SK-N-SH (cell line): ENCODE measurements around the gene CDC26. TPM values are rescaled to one million over a fixed set of nuclear protein-coding genes. Genes with fewer than 3 reads are reported as not detected.

Experiments
- CTCF ChIA-PET: fragments of 300-600, 350-600 bp; formaldehyde crosslinking; extraction: SDS; loops from one replicate; lab custom pipeline; 2021; lab: Yijun Ruan, JAX
- POLR2A ChIA-PET: fragments of 350-600 bp; sonication (Branson Sonifier 250); formaldehyde crosslinking; extraction: SDS; loops from one replicate; lab custom pipeline; 2020; ENCODE audit warnings: antibody characterized with exemption, inconsistent platforms; lab: Yijun Ruan, JAX
- DNase-seq: peaks from one replicate; pipeline ENCODE4 v3.0.0; 2012
- H2AFZ ChIP-seq: fragments of 200-600 bp; sonication (generic); 2 replicates; pipeline ENCODE4 v1.8.1; 2016; ENCODE audit warnings: antibody characterized with exemption, mild to moderate bottlenecking, low read depth
- H3F3A ChIP-seq: fragments of 200-600 bp; sonication (generic); replicated peaks from 2 replicates; pipeline ENCODE3; 2016; ENCODE audit warnings: antibody characterized with exemption, mild to moderate bottlenecking; ENCODE audit not compliant: insufficient read depth
- H3K27ac ChIP-seq, 2 experiments: fragments of 200-500 bp in 1 of 2; fragments of 200-600 bp in 1 of 2; sonication (Bioruptor generic) in 1 of 2; sonication (generic), shearing (Covaris generic) in 1 of 2; 2 replicates each; pipeline versions ENCODE4 v1.5.1 to v1.6.1; 2014 to 2016; ENCODE audit warnings: low read depth in 2 of 2, inconsistent platforms in 1 of 2, low read length in 1 of 2, mild to moderate bottlenecking in 1 of 2, mixed read lengths in 1 of 2
- H3K27me3 ChIP-seq: fragments of 200-600 bp; sonication (generic), shearing (Covaris generic); 2 replicates; pipeline ENCODE4 v1.6.1; 2016; ENCODE audit warnings: mixed run types; ENCODE audit not compliant: insufficient read depth
- H3K36me3 ChIP-seq, 2 experiments: fragments of 200-500 bp in 1 of 2; fragments of 200-600 bp in 1 of 2; sonication (Bioruptor generic) in 1 of 2; sonication (generic) in 1 of 2; replicated peaks in 1 of 2; 2 replicates each; pipeline versions ENCODE3 to v1.5.1; 2014 to 2016; ENCODE audit warnings: low read length in 1 of 2, mild to moderate bottlenecking in 1 of 2; ENCODE audit not compliant: insufficient read depth in 2 of 2, control insufficient read depth in 1 of 2
- H3K4me1 ChIP-seq, 2 experiments: fragments of 200-500 bp in 1 of 2; fragments of 200-600 bp in 1 of 2; sonication (Bioruptor generic) in 1 of 2; sonication (generic), shearing (Covaris generic) in 1 of 2; 2 replicates each; pipeline versions ENCODE4 v1.5.1 to v1.6.1; 2014 to 2016; ENCODE audit warnings: low read depth in 1 of 2, low read length in 1 of 2, mixed run types in 1 of 2; ENCODE audit not compliant: insufficient read depth in 2 of 2, control insufficient read depth in 1 of 2
- H3K4me2 ChIP-seq: fragments of 200-600 bp; sonication (generic), shearing (Covaris generic); 2 replicates; pipeline ENCODE4 v1.6.1; 2017; ENCODE audit warnings: mixed run types
- H3K4me3 ChIP-seq, 2 experiments: fragments of 200-500 bp in 1 of 2; fragments of 200-600 bp in 1 of 2; sonication (Bioruptor generic) in 1 of 2; sonication (generic), shearing (Covaris generic) in 1 of 2; 2 replicates each; pipeline versions ENCODE4 v1.5.1 to v1.8.1; 2014 to 2016; ENCODE audit warnings: low read depth in 2 of 2, inconsistent platforms in 1 of 2, low read length in 1 of 2, mild to moderate bottlenecking in 1 of 2, mixed read lengths in 1 of 2, moderate library complexity in 1 of 2
- H3K79me2 ChIP-seq: fragments of 200-600 bp; sonication (generic); 2 replicates; pipeline ENCODE4 v1.8.1; 2017; ENCODE audit warnings: mild to moderate bottlenecking; ENCODE audit not compliant: insufficient read depth
- H3K9ac ChIP-seq: fragments of 200-600 bp; sonication (generic); 2 replicates; pipeline ENCODE4 v1.6.1; 2017; ENCODE audit warnings: mixed run types
- H3K9me2 ChIP-seq: fragments of 200-600 bp; sonication (generic); 2 replicates; pipeline ENCODE4 v1.6.1; 2017; ENCODE audit warnings: mixed run types
- H3K9me3 ChIP-seq: fragments of 200-600 bp; sonication (generic); 2 replicates; pipeline ENCODE4 v1.6.1; 2017; ENCODE audit warnings: mixed run types, mild to moderate bottlenecking, moderate library complexity
- H4K20me1 ChIP-seq: fragments of 200-600 bp; sonication (generic); 2 replicates; pipeline ENCODE4 v1.6.1; 2017; ENCODE audit warnings: mild to moderate bottlenecking, mixed run types; ENCODE audit not compliant: insufficient read depth
- CHD2 ChIP-seq: fragments of 150-350 bp; IDR thresholded peaks from 2 replicates; pipeline ENCODE4 v1.6.1; 2018; ENCODE audit warnings: low read length; ENCODE audit not compliant: partially characterized antibody
- EP300 ChIP-seq, 2 experiments: IDR thresholded peaks; 2 replicates each; pipeline versions ENCODE4 v1.4.0 to v1.6.1; 2012; ENCODE audit warnings: borderline replicate concordance in 1 of 2, low read depth in 1 of 2, low read length in 1 of 2
- EZH2phosphoT487 ChIP-seq: fragments of 200-600 bp; sonication (generic); IDR thresholded peaks from 2 replicates; pipeline ENCODE4 v1.6.1; 2017; ENCODE audit warnings: low read depth, mixed run types, mild to moderate bottlenecking, antibody characterized with exemption, moderate library complexity, borderline replicate concordance
- FOXJ3 ChIP-seq: sonication (generic); formaldehyde crosslinking; IDR thresholded peaks from 2 replicates; pipeline ENCODE4 v1.5.1; 2020; ENCODE audit warnings: mild to moderate bottlenecking, missing genetic modification reagents
- GATA2 ChIP-seq: sonication (generic); formaldehyde crosslinking; IDR thresholded peaks from 2 replicates; pipeline ENCODE4 v1.5.0; 2020; ENCODE audit warnings: mild to moderate bottlenecking, missing genetic modification reagents
- NRF1 ChIP-seq: IDR thresholded peaks from 2 replicates; pipeline ENCODE4 v1.6.1; 2012; ENCODE audit warnings: low read depth, mild to moderate bottlenecking, low read length
- POLR2AphosphoS5 ChIP-seq: IDR thresholded peaks from 2 replicates; pipeline ENCODE4 v1.6.1; 2012; ENCODE audit warnings: low read depth, low read length
- RAD21 ChIP-seq: IDR thresholded peaks from 2 replicates; pipeline ENCODE4 v1.6.1; 2012; ENCODE audit warnings: mild to moderate bottlenecking, low read length
- RXRA ChIP-seq: IDR thresholded peaks from 2 replicates; pipeline ENCODE4 v1.4.0; 2012; ENCODE audit warnings: low read depth, mild to moderate bottlenecking, borderline replicate concordance
- TCF12 ChIP-seq: IDR thresholded peaks from 2 replicates; pipeline ENCODE4 v1.4.0; 2012
- YY1 ChIP-seq: IDR thresholded peaks from 2 replicates; pipeline ENCODE4 v1.4.0; 2012; ENCODE audit warnings: low read depth, mild to moderate bottlenecking
- WGBS: methylation state at CpG from one replicate; pipeline ENCODE4 v1.1.6; 2017; ENCODE audit warnings: low lambda C conversion rate; 5-methylcytosine and 5-hydroxymethylcytosine counted together
- polyA plus RNA-seq, 3 experiments: library from polyadenylated mRNA; depleted of rRNA; stranded (reverse); fragments of >200 nt; gene quantifications; 2 replicates each; pipeline ENCODE4 v1.2.3, GENCODE V29; 2012
- TF ChIP-seq, protein P1 (sequence below): fragments of 150-350 bp; IDR thresholded peaks from 2 replicates; pipeline ENCODE4 v1.6.1; 2017; ENCODE audit warnings: antibody characterized with exemption, low read length, low read depth, borderline replicate concordance
- TF ChIP-seq, protein P2 (sequence below): IDR thresholded peaks from 2 replicates; pipeline ENCODE4; 2012
- TF ChIP-seq, protein P3 (sequence below): fragments of 150-350 bp; IDR thresholded peaks from 2 replicates; pipeline ENCODE4 v1.6.1; 2016; ENCODE audit warnings: mild to moderate bottlenecking, low read depth, low read length

CDC26 gene
- polyA plus RNA-seq, 1 of the 3 experiments (the other 2 are of a cell fraction): 31.0 TPM

DNA sequence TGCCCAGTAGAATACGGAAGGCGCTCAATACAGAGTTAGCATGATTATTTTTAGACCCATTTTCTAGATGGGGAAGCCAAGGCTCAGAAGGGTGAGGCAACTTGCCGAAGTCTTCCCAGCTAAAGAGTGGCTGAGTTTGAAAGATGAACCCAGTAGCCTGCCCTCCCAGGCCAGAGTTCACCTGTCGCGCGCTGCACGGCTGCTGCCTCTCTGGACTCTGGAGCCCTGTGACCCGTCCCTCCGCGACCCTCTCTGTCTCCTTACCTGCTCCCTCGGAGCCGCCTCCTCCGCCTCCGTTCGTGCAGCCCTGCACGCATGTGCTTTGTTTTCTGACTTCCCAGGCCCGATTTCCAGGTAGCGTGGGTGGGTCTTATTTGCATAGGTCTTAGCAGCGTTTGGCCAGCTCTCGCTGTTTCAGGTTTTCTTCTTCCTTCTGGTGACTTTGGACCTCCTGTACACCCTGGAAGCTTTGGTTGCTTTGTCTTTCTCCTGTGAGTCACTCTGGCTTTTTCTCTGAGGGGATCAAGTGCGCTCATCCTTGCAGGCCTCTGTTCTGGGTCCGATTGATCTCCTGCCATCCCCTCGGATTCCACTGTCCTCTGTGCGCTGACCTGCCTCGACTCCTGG lies 27.5 kb upstream of the CDC26 start, which contains the start of gene RNF183:
RNF183 (minus strand) TSS at position 585 of the 627 bp plus-strand sequence. CDS start 5,192 bp downstream, outside the sequence.
- no peaks in the 10 kb centered on the region for H3F3A ChIP-seq
- H3K9ac ChIP-seq: no peak within 1 kb of the TSS
- H3K36me3 ChIP-seq: no peaks in the 10 kb centered on the region
- H4K20me1 ChIP-seq: no peaks in the 10 kb centered on the region
- TF ChIP-seq NRF1 (no peak), CHD2 (no peak), EZH2phosphoT487 (no peak), FOXJ3 (CRISPR knock-in tag) (no peak), RXRA (no peak), YY1 (no peak), GATA2 (CRISPR knock-in tag) (no peak), TCF12 (no peak), EP300 (IDR thresholded peaks at IDR 0.05; ENCODE audit: borderline replicate concordance in 1 of 2, low read depth in 1 of 2, low read length in 1 of 2) (no peak)
- TF ChIP-seq, protein P1, sequence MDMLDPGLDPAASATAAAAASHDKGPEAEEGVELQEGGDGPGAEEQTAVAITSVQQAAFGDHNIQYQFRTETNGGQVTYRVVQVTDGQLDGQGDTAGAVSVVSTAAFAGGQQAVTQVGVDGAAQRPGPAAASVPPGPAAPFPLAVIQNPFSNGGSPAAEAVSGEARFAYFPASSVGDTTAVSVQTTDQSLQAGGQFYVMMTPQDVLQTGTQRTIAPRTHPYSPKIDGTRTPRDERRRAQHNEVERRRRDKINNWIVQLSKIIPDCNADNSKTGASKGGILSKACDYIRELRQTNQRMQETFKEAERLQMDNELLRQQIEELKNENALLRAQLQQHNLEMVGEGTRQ: no peak
- TF ChIP-seq, protein P2, sequence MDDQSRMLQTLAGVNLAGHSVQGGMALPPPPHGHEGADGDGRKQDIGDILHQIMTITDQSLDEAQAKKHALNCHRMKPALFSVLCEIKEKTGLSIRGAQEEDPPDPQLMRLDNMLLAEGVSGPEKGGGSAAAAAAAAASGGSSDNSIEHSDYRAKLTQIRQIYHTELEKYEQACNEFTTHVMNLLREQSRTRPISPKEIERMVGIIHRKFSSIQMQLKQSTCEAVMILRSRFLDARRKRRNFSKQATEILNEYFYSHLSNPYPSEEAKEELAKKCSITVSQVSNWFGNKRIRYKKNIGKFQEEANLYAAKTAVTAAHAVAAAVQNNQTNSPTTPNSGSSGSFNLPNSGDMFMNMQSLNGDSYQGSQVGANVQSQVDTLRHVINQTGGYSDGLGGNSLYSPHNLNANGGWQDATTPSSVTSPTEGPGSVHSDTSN: no peak
- H3K79me2 ChIP-seq: no peaks in the 10 kb centered on the region
- H3K27me3 ChIP-seq: no peaks in the 10 kb centered on the region
- H2AFZ ChIP-seq: no peak within 1 kb of the TSS
- no peak within 1 kb of the TSS for H3K27ac ChIP-seq
- ChIA-PET POLR2A (no interaction called here), CTCF (no interaction called here)
- H3K9me3 ChIP-seq: no peaks in the 10 kb centered on the region
- H3K4me2 ChIP-seq: no peak within 1 kb of the TSS
- DNase-seq: no peak
- no peaks in the 10 kb centered on the region for H3K4me1 ChIP-seq
- no peak within 1 kb of the TSS for H3K4me3 ChIP-seq
- 82% methylated on average over 25 of the region's 25 CpGs for WGBS
- no peaks in the 10 kb centered on the region for H3K9me2 ChIP-seq

DNA sequence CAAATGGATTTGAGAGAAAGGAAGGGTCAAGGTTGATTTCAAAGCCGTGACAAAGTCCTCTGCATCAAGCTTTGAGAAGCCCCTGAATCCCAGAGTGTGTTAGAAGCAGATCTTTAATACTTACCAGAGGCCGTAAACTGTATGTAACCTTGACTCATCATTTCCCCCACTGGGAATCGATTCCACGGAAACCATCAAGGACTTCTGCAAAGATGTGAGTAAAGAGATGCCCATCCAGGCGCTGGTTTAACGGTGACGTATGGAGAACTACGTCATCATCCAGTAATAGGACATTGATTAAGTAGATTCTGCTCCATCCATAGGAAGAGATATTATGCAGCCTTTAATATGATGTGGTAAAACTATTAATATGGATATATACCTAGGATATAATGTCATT lies 26.2 kb upstream of the CDC26 start:
- no peaks in the 10 kb centered on the region for H3K4me1 ChIP-seq
- no peak overlapping the region for H3K9ac ChIP-seq
- H3K9me2 ChIP-seq: no peaks in the 10 kb centered on the region
- H4K20me1 ChIP-seq: no peaks in the 10 kb centered on the region
- no peak for DNase-seq
- no peak overlapping the region for H2AFZ ChIP-seq
- H3K27ac ChIP-seq: no peak overlapping the region
- ChIA-PET POLR2A (no interaction called here), CTCF (interaction anchor here (0.9 to 1.3 kb wide), 3 partner anchors 9 to 356 kb away, joined by 3 to 4 read pairs (median 3); no protein-coding TSS in a partner anchor)
- no peaks in the 10 kb centered on the region for H3K36me3 ChIP-seq
- H3K4me2 ChIP-seq: no peak overlapping the region
- H3K4me3 ChIP-seq: no peak overlapping the region
- H3K9me3 ChIP-seq: no peaks in the 10 kb centered on the region
- no peaks in the 10 kb centered on the region for H3K79me2 ChIP-seq
- no peaks in the 10 kb centered on the region for H3F3A ChIP-seq
- WGBS: 83% methylated on average over 8 of the region's 8 CpGs
- no peaks in the 10 kb centered on the region for H3K27me3 ChIP-seq
- TF ChIP-seq GATA2 (CRISPR knock-in tag): no peak
- no peak for TF ChIP-seq CHD2
- no peak for TF ChIP-seq EP300 (IDR thresholded peaks at IDR 0.05; ENCODE audit: borderline replicate concordance in 1 of 2, low read depth in 1 of 2, low read length in 1 of 2)
- no peak for TF ChIP-seq POLR2AphosphoS5
- TF ChIP-seq RAD21: no peak
- TF ChIP-seq, protein P3, sequence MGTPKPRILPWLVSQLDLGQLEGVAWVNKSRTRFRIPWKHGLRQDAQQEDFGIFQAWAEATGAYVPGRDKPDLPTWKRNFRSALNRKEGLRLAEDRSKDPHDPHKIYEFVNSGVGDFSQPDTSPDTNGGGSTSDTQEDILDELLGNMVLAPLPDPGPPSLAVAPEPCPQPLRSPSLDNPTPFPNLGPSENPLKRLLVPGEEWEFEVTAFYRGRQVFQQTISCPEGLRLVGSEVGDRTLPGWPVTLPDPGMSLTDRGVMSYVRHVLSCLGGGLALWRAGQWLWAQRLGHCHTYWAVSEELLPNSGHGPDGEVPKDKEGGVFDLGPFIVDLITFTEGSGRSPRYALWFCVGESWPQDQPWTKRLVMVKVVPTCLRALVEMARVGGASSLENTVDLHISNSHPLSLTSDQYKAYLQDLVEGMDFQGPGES: no peak
